ENCODE data around the gene PDZD2. TPM values are rescaled to one million over a fixed set of nuclear protein-coding genes. Genes with fewer than 3 reads are reported as not detected.

The PDZD2 gene
- total RNA-seq, 4 donors from 2014 or later: 2.8 to 5.3 (median 4.0) TPM

DNA sequence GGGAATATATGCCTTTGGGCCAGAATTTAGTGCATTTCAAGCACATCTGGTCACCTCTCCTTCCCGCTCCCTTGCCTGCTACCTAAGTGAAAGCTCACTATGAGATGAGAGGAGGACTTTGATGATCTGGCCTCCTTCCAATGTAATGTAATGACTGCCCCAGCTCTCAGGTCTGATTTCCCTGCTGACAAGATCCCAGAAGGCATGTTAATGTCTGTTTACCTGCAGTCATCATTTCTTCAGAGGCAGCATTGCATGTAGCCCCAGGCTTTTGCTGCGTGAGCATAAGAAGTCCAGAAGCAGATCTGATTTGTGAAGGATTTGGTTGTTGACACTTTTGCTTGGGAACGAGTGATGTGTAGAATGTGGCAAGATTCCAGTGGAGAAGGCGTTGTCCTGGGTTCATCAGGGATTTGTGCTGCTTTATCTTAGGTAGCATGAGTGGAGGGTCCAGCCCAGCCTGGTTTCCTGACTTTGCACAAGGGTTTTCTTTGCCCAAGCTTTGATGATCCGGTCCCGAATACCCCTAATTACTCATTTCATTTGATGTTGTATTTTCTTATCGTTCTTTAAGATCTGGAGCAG, 342.5 kb downstream of the PDZD2 start:
- H3K4me3 ChIP-seq: no peak overlapping the region
- H3K9me3 ChIP-seq: no peaks in the 10 kb centered on the region
- no peak overlapping the region for H3K27ac ChIP-seq
- H3K27me3 ChIP-seq: no peaks in the 10 kb centered on the region
- in situ Hi-C loops (cut with MboI; ENCODE audit: low sequenced_read_pairs in 4 of 4): no loop called here
- TF ChIP-seq POLR2A (IDR thresholded peaks at IDR 0.05): no peak
- TF ChIP-seq, protein P1, sequence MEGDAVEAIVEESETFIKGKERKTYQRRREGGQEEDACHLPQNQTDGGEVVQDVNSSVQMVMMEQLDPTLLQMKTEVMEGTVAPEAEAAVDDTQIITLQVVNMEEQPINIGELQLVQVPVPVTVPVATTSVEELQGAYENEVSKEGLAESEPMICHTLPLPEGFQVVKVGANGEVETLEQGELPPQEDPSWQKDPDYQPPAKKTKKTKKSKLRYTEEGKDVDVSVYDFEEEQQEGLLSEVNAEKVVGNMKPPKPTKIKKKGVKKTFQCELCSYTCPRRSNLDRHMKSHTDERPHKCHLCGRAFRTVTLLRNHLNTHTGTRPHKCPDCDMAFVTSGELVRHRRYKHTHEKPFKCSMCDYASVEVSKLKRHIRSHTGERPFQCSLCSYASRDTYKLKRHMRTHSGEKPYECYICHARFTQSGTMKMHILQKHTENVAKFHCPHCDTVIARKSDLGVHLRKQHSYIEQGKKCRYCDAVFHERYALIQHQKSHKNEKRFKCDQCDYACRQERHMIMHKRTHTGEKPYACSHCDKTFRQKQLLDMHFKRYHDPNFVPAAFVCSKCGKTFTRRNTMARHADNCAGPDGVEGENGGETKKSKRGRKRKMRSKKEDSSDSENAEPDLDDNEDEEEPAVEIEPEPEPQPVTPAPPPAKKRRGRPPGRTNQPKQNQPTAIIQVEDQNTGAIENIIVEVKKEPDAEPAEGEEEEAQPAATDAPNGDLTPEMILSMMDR (IDR thresholded peaks at IDR 0.05 in 4 of 5, conservative IDR thresholded peaks at IDR 0.05 in 1 of 5): no peak
- DNase-seq: no peak
- intact Hi-C loops (cut with DNase I; ENCODE audit: low total_unique reads): no loop called here
- ATAC-seq: no peak
- H3K4me1 ChIP-seq: peaks cover 3 to 12% of the 10 kb centered on the region in 2 donors
- no peaks in the 10 kb centered on the region for H3K36me3 ChIP-seq

DNA sequence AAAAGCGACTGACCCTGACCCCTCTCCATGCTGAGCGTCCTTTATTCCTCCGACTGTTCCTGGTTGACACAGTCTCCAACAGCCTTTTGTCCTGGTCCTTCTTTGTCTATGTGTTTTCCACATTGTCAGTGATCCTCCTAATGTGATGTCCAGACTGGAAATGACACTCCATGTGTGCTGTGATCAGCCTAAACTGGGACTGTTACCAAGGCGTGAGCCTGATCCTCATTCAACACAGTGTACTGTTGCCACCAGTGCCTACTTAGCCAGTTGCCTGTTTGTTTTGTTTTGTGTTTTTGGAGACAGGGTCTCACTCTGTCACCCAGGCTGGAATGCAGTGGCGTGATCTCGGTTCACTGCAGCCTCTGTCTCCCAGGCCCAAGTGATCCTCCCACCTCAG, 343.1 kb downstream of the PDZD2 start:
- ATAC-seq (no peak), DNase-seq (no peak)
- no peaks in the 10 kb centered on the region for H3K9me3 ChIP-seq
- H3K4me3 ChIP-seq: no peak overlapping the region
- no peaks in the 10 kb centered on the region for H3K36me3 ChIP-seq
- H3K27ac ChIP-seq: no peak overlapping the region
- no peaks in the 10 kb centered on the region for H3K27me3 ChIP-seq
- peaks cover 3 to 12% of the 10 kb centered on the region in 2 donors for H3K4me1 ChIP-seq
- in situ Hi-C loops (cut with MboI; ENCODE audit: low sequenced_read_pairs in 4 of 4) (no loop called here), intact Hi-C loops (cut with DNase I; ENCODE audit: low total_unique reads) (no loop called here)
- no peak for TF ChIP-seq POLR2A (IDR thresholded peaks at IDR 0.05)
- TF ChIP-seq, protein P1 (IDR thresholded peaks at IDR 0.05 in 4 of 5, conservative IDR thresholded peaks at IDR 0.05 in 1 of 5): no peak

DNA sequence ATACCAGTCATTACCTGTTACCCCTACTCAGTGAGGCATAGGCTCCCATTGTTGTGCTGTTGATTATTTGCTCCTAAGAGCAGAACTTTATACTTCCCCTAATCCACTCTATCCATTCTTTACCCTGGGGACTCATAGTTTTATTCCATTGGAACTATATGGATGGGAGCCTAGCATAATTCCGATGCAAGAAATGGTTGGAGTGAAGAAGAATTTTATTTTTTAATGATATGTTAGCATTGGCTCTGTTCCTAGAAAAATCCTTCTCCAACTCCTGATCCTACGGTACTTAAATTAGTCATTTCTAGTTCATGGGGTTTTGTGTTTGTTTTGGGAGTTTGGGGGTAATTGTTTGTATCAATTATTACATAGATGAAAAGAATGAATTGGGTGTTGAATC, 343.7 kb downstream of the PDZD2 start:
- Histone ChIP-seq H3K4me3 (no peak overlapping the region), H3K27me3 (no peaks in the 10 kb centered on the region), H3K4me1 (peaks cover 3 to 12% of the 10 kb centered on the region in 2 donors), H3K27ac (no peak overlapping the region), H3K36me3 (no peaks in the 10 kb centered on the region), H3K9me3 (no peaks in the 10 kb centered on the region)
- ATAC-seq (no peak), DNase-seq (no peak)
- TF ChIP-seq, protein P1 (IDR thresholded peaks at IDR 0.05 in 4 of 5, conservative IDR thresholded peaks at IDR 0.05 in 1 of 5): no peak
- TF ChIP-seq POLR2A (IDR thresholded peaks at IDR 0.05): no peak
- intact Hi-C loops (cut with DNase I; ENCODE audit: low total_unique reads) (no loop called here), in situ Hi-C loops (cut with MboI; ENCODE audit: low sequenced_read_pairs in 4 of 4) (no loop called here)

DNA sequence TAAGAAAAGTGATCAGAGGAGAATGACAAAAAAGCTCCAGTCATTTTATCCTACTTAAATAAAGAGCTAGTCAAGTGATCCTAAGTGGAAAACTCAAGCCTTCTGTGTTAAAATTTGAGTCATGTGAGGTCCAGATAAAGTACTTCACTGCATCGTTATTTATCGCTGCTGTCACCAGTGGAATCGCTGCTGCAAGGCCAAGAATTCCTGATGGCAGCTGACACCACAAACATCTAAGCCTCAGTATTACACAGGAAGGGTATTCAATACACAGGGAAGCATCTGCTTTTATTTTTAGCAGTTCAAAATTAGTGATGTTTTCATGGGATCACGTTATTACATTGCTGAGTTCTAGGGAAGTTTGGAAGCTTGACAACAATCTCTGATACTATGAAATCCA, 344.9 kb downstream of the PDZD2 start:
- H3K36me3 ChIP-seq: no peaks in the 10 kb centered on the region
- H3K27me3 ChIP-seq: no peaks in the 10 kb centered on the region
- peaks cover 3 to 12% of the 10 kb centered on the region in 2 donors for H3K4me1 ChIP-seq
- no peak overlapping the region for H3K4me3 ChIP-seq
- no peak for ATAC-seq
- no peak for DNase-seq
- no peak for TF ChIP-seq POLR2A (IDR thresholded peaks at IDR 0.05)
- TF ChIP-seq, protein P1 (IDR thresholded peaks at IDR 0.05 in 4 of 5, conservative IDR thresholded peaks at IDR 0.05 in 1 of 5): no peak
- in situ Hi-C loops (cut with MboI; ENCODE audit: low sequenced_read_pairs in 4 of 4): no loop called here
- intact Hi-C loops (cut with DNase I; ENCODE audit: low total_unique reads): no loop called here
- no peaks in the 10 kb centered on the region for H3K9me3 ChIP-seq
- no peak overlapping the region for H3K27ac ChIP-seq

DNA sequence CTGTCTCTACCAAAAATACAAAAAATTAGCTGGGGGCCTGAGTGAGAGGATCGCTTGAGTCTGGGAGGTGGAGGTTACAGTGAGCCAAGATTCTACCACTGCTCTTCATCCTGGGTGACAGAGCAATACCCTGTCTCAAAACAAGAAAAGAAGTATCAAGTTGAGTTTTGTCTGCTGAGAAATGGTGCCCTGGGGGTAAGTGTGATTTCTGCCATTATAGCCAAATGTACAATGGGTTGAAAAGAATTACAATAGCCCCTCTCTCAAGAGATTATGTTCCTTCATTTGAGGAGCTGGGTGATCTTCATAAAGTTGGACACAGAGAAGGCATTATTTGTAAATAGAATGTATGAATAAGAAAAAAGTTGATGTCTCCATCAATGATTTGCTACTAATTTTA, 345.8 kb downstream of the PDZD2 start:
- H3K27ac ChIP-seq: no peak overlapping the region
- ATAC-seq: no peak
- DNase-seq: no peak
- no peak overlapping the region for H3K4me3 ChIP-seq
- H3K27me3 ChIP-seq: no peaks in the 10 kb centered on the region
- peaks cover 3 to 12% of the 10 kb centered on the region in 2 donors for H3K4me1 ChIP-seq
- H3K9me3 ChIP-seq: no peaks in the 10 kb centered on the region
- intact Hi-C loops (cut with DNase I; ENCODE audit: low total_unique reads): no loop called here
- in situ Hi-C loops (cut with MboI; ENCODE audit: low sequenced_read_pairs in 4 of 4): no loop called here
- no peaks in the 10 kb centered on the region for H3K36me3 ChIP-seq
- TF ChIP-seq, protein P1 (IDR thresholded peaks at IDR 0.05 in 4 of 5, conservative IDR thresholded peaks at IDR 0.05 in 1 of 5): no peak
- TF ChIP-seq POLR2A (IDR thresholded peaks at IDR 0.05): no peak

All from gastrocnemius medialis (tissue), 4 donors.